Peyer's patch (tissue), 4 donors: Measurements from ENCODE around the gene RASAL2. TPM values are rescaled to one million over a fixed set of nuclear protein-coding genes. Genes with fewer than 3 reads are reported as not detected.
"Not testable (repeated sequence)": the region's sequence is repeated elsewhere in the genome, so short reads cannot be mapped to it uniquely, and the experiment has no call there.

Source experiments
- DNase-seq, 3 donors: peaks; one replicate each; pipeline ENCODE4 v3.0.0-alpha.2; 2017 to 2019
- H3K27ac ChIP-seq, 4 donors: fragments of 200-600 bp; sonication (generic); one replicate each; pipeline ENCODE4 v1.5.1; 2016 to 2019
- H3K27me3 ChIP-seq, 2 donors: fragments of 200-600 bp; sonication (generic); one replicate each; pipeline ENCODE4 v1.5.1; 2019
- H3K36me3 ChIP-seq, 3 donors: fragments of 200-600 bp; sonication (generic); one replicate each; pipeline ENCODE4 v1.5.1; 2016 to 2019
- H3K4me1 ChIP-seq, 4 donors: fragments of 200-600 bp; sonication (generic); one replicate each; pipeline ENCODE4 v1.5.1; 2016 to 2019
- H3K4me3 ChIP-seq, 4 donors: fragments of 200-600 bp; sonication (generic); 1 replicate in 3 of 4; 2 replicates in 1 of 4; pipeline ENCODE4 v1.5.1; 2016 to 2019; ENCODE audit warnings: mild to moderate bottlenecking in 1 of 4
- H3K9me3 ChIP-seq, 4 donors: fragments of 200-600 bp; sonication (generic); one replicate each; pipeline ENCODE4 v1.5.1; 2016 to 2019; ENCODE audit warnings: mild to moderate bottlenecking in 1 of 4
- POLR2A ChIP-seq, 2 donors: fragments of 450-650 bp; IDR thresholded peaks; one replicate each; pipeline ENCODE4 v1.5.1; 2017; ENCODE audit warnings: antibody characterized with exemption in 2 of 2, mild to moderate bottlenecking in 2 of 2, moderate library complexity in 2 of 2
- total RNA-seq, 4 donors: library from RNA; depleted of rRNA; stranded (reverse); fragments of >200 nt; gene quantifications; one replicate each; pipeline ENCODE4 v1.1.0, GENCODE V29; 2016
- TF ChIP-seq, protein P1 (sequence below), 6 experiments: fragments of 450-650 bp in 4 of 6; fragments of 200-600 bp in 2 of 6; sonication (generic) in 1 of 6; IDR thresholded peaks; one replicate each; pipeline ENCODE4 v1.5.1; 2017 to 2019; ENCODE audit warnings: antibody characterized with exemption in 6 of 6, mild to moderate bottlenecking in 3 of 6, moderate library complexity in 1 of 6

Gene RASAL2
- total RNA-seq, 4 donors from 2014 or later: 10.2 to 35.5 (median 20.0) TPM

DNA sequence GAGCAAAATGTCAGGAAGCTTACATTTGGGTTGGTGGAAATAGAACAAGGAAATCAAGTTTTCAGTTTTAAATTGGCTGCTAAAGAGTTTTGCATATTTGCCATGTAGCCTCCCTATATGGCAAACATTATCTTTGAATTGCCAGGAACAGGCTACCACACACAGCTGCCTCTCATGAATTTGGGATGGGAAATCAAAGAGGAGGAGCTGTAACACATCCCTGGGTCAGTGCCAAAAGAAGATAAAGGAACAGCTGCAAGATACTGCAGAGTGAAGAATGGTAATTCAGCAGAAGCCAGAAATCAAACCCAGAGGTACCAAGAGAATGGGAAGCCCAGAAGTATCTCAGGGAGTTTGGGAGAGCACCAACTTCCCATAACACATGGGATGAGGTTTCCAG lies 18.6 kb upstream of the RASAL2 start:
- no peak for DNase-seq
- no peaks in the 10 kb centered on the region for H3K9me3 ChIP-seq

DNA sequence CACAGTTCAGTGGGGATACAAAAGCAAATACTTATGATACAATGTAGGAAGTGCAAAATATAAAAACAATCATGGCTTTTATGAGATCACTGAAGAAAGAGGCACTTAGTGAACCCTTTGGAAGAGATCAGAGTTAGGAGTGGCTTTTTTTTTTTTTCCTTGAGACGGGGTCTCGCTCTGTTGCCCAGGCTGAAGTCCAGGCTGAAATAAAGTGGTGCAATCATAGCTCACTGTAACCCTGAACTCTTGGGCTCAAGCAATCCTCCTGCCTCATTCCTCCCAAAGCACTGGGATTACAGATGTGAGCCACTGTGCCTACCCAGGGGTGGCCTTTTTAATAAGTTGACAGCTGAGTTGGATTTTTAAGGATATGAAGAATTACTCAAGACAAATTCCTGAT lies 17.3 kb upstream of the RASAL2 start:
- TF ChIP-seq, protein P1, sequence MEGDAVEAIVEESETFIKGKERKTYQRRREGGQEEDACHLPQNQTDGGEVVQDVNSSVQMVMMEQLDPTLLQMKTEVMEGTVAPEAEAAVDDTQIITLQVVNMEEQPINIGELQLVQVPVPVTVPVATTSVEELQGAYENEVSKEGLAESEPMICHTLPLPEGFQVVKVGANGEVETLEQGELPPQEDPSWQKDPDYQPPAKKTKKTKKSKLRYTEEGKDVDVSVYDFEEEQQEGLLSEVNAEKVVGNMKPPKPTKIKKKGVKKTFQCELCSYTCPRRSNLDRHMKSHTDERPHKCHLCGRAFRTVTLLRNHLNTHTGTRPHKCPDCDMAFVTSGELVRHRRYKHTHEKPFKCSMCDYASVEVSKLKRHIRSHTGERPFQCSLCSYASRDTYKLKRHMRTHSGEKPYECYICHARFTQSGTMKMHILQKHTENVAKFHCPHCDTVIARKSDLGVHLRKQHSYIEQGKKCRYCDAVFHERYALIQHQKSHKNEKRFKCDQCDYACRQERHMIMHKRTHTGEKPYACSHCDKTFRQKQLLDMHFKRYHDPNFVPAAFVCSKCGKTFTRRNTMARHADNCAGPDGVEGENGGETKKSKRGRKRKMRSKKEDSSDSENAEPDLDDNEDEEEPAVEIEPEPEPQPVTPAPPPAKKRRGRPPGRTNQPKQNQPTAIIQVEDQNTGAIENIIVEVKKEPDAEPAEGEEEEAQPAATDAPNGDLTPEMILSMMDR (IDR thresholded peaks at IDR 0.05): no peak
- no peak for TF ChIP-seq POLR2A (IDR thresholded peaks at IDR 0.05)
- no peaks in the 10 kb centered on the region for H3K4me1 ChIP-seq

More for the DNA sequence above, 18.6 kb upstream of the RASAL2 start:
- no peaks in the 10 kb centered on the region for H3K4me1 ChIP-seq
- H3K36me3 ChIP-seq: no peaks in the 10 kb centered on the region
- H3K27ac ChIP-seq: no peak overlapping the region
- no peak overlapping the region for H3K4me3 ChIP-seq
- H3K27me3 ChIP-seq: no peaks in the 10 kb centered on the region
- TF ChIP-seq, protein P1 (IDR thresholded peaks at IDR 0.05): no peak
- no peak for TF ChIP-seq POLR2A (IDR thresholded peaks at IDR 0.05)

DNA sequence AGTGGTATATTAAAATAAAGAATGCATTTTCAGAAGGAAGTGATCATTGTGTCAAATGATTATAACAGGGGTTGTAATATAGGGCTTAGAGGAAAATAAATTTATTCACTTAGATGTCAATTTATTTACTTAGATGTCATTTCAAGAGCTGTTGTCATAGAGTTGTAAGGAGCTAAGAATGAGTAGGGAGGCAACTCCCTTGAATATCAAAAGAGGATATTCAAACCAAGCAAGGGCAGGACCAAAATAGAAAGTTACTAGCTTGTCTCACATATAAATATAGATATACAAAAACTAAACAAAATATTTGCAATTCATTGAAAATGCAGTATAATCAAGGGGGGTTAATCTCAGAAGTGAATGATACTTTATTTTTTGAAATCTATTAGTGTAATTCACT lies 16.0 kb upstream of the RASAL2 start:
- Histone ChIP-seq H3K36me3 (no peaks in the 10 kb centered on the region), H3K27ac (no peak overlapping the region), H3K4me3 (no peak overlapping the region), H3K27me3 (no peaks in the 10 kb centered on the region), H3K4me1 (no peaks in the 10 kb centered on the region), H3K9me3 (no peaks in the 10 kb centered on the region)
- TF ChIP-seq, protein P1 (IDR thresholded peaks at IDR 0.05): no peak
- no peak for TF ChIP-seq POLR2A (IDR thresholded peaks at IDR 0.05)
- no peak for DNase-seq

More for the DNA sequence above, 17.3 kb upstream of the RASAL2 start:
- Histone ChIP-seq H3K27ac (no peak overlapping the region), H3K4me3 (no peak overlapping the region), H3K9me3 (no peaks in the 10 kb centered on the region), H3K27me3 (no peaks in the 10 kb centered on the region), H3K36me3 (no peaks in the 10 kb centered on the region)
- DNase-seq: no peak

DNA sequence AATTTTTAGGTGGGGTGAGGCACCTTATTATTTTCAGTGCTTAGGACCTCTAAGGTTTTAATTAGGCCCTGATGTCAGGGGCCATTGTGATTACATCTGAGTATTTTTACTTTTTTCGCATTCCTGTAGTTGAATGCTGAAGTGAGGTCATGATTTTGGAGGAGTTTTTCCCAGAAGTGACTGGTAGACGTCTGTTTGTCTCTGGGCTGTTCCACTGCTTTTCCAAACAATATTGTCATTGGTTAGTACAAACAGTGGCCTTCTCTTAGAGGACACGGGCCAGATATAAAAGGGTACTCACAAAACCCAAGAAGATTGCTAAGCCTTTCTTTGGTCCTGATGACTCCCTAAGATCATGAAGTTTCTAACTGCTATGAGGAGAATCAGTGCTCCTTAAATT lies 7.6 kb upstream of the RASAL2 start:
- H3K4me1 ChIP-seq: no peaks in the 10 kb centered on the region
- H3K27ac ChIP-seq: no peak overlapping the region
- TF ChIP-seq, protein P1 (IDR thresholded peaks at IDR 0.05): no peak
- no peak for TF ChIP-seq POLR2A (IDR thresholded peaks at IDR 0.05)
- no peaks in the 10 kb centered on the region for H3K27me3 ChIP-seq
- H3K9me3 ChIP-seq: no peaks in the 10 kb centered on the region
- H3K36me3 ChIP-seq: no peaks in the 10 kb centered on the region
- no peak for DNase-seq
- H3K4me3 ChIP-seq: no peak overlapping the region

DNA sequence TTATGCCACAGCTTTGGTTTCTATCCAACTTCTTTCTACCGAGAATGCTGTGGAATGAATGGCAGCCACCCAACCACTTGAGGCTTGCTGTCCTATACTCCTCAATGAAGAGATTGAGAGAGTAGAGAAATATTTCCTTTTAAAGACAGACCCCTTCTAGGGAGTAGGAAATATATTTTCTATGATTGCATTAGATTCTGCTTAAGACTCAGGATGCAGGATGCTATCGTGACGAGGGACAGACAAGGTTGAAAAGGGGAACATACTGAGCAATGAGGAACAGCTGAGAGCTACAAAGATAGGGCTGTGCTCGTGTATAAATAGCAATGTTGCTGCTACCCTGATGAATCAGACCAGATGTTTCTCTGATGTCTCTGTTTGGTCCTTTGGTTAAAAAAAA lies 7.1 kb upstream of the RASAL2 start:
- H3K4me3 ChIP-seq: no peak overlapping the region
- H3K9me3 ChIP-seq: no peaks in the 10 kb centered on the region
- H3K27me3 ChIP-seq: no peaks in the 10 kb centered on the region
- no peak for DNase-seq
- no peak overlapping the region for H3K27ac ChIP-seq
- no peaks in the 10 kb centered on the region for H3K4me1 ChIP-seq
- H3K36me3 ChIP-seq: no peaks in the 10 kb centered on the region
- TF ChIP-seq POLR2A (IDR thresholded peaks at IDR 0.05): no peak
- TF ChIP-seq, protein P1 (IDR thresholded peaks at IDR 0.05): no peak

DNA sequence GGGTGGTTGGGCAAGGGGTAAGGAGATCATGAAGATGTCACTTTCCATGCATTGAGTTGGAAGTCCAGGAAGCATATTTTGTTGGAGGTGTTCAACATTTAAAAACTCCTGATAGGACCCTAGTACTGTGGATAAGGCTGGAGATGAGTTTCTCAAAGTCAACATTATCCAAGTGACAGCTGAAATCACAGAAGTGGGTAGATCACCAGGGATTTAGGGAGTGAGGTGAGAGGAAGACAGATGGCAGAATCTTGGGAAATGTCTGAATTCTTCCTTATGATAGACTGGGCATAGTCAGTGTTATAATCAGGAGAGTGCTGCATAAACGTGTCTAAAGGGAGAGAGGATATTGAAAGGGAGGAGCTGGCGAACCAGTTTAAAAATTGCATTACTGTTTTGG lies 5.3 kb upstream of the RASAL2 start:
- no peak for TF ChIP-seq POLR2A (IDR thresholded peaks at IDR 0.05)
- TF ChIP-seq, protein P1 (IDR thresholded peaks at IDR 0.05): no peak
- H3K9me3 ChIP-seq: no peaks in the 10 kb centered on the region
- no peak for DNase-seq
- no peaks in the 10 kb centered on the region for H3K36me3 ChIP-seq
- no peaks in the 10 kb centered on the region for H3K27me3 ChIP-seq
- no peak overlapping the region for H3K4me3 ChIP-seq
- peaks cover 0 to 4% (median 0%) of the 10 kb centered on the region in 4 donors for H3K4me1 ChIP-seq
- H3K27ac ChIP-seq: no peak overlapping the region

DNA sequence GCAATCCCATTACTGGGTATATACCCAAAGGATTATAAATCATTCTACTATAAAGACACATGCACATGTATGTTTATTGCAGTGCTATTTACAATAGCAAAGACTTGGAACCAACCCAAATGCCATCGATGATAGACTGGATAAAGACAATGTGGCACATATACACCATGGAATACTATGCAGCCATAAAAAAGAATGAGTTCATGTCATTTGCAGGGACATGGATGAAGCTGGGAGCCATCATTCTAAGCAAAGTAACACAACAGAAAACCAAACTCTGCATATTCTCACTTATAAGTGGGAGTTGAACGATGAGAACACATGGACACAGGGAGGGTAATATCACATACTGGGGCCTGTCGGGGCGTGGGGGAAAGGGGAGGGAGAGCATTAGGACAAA lies 2.5 kb upstream of the RASAL2 start:
- not testable (repeated sequence) for H3K27me3 ChIP-seq, H3K9me3 ChIP-seq, H3K36me3 ChIP-seq, H3K4me3 ChIP-seq, DNase-seq, H3K27ac ChIP-seq
- H3K4me1 ChIP-seq: peaks cover 0 to 15% (median 4%) of the 10 kb centered on the region in 4 donors
